ENCODE results near the gene CACNA1C.
"Not testable (repeated sequence)": the region's sequence is repeated elsewhere in the genome, so short reads cannot be mapped to it uniquely, and the experiment has no call there.

CACNA1C gene

DNA sequence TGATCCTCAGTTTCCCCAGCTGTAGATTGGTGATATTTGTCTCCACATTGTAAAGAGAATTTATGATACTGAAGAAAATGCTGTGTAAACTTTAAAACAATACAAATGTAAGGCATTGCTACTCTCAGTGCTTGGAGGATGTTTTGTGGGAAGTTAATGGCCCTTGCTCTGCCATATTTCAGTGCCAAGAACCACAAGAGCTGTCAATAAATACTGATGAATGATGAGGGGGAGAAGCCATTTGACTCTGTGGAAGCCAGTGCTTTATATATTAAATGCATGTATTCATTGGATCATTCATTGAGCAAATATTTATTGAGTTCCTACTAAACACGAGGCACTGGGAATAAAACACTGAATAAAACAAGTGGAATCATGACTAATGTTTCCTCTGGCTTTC is 30.8 kb downstream of the CACNA1C start:
- Mint-ChIP-seq H3K4me3 (no peak overlapping the region), H3K4me1 (no peaks in the 10 kb centered on the region), H3K27me3 (no peaks in the 10 kb centered on the region), H3K27ac (no peak overlapping the region), H3K9me3 (peaks cover 0 to 8% of the 10 kb centered on the region in 2 donors)
- ATAC-seq = no peak
- DNase-seq = no peak

DNA sequence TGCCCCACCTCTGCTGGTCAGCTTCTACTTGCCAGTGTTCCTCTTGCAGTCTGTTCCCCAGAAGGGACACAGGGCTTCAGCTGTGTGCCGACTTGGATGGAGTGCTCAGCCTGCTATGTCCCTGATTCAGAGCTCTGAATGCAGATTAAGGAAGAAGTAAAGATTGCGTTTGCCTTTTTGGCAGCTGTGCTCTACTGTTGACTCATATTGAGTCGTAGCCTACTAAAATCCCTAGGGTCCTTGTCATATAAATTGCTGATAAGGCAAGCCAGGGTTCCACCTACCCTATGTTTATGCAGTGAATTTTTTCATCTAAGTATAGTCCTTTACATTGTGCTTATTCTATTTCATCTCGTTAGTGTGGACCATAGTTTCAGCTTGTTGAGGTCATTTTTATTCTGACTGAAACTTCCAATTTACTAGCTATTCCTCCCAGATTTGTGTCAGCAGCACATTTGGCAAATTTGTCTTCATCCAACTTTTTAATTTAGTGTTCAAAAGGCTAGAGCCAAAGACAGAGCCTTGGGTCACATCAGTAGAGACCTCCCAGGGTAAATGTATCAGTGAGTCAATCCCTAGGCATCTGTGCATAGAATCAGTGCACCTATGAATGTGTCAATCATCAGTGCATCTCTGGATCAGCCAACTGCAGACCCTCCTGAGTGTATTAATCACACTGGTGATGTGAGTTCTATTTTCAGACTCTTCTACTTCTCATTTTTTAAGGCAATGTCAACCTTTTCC is 31.9 kb downstream of the CACNA1C start:
- Mint-ChIP-seq H3K27ac (no peak overlapping the region), H3K9me3 (peaks cover 0 to 8% of the 10 kb centered on the region in 2 donors), H3K27me3 (no peaks in the 10 kb centered on the region), H3K4me1 (no peaks in the 10 kb centered on the region), H3K4me3 (no peak overlapping the region)
- ATAC-seq (no peak), DNase-seq (no peak)

- H3K4me1 Mint-ChIP-seq = peaks cover 7% of the 10 kb centered on the region
- no peaks in the 10 kb centered on the region for H3K27me3 Mint-ChIP-seq
- DNase-seq = no peak
- H3K4me3 Mint-ChIP-seq = no peak overlapping the region
- no peak for ATAC-seq
- no peak overlapping the region for H3K27ac Mint-ChIP-seq
- H3K9me3 Mint-ChIP-seq = no peaks in the 10 kb centered on the region
Measured at GRCh38 chr12:2092354-2092753, 39.6 kb downstream of the CACNA1C start.

DNA sequence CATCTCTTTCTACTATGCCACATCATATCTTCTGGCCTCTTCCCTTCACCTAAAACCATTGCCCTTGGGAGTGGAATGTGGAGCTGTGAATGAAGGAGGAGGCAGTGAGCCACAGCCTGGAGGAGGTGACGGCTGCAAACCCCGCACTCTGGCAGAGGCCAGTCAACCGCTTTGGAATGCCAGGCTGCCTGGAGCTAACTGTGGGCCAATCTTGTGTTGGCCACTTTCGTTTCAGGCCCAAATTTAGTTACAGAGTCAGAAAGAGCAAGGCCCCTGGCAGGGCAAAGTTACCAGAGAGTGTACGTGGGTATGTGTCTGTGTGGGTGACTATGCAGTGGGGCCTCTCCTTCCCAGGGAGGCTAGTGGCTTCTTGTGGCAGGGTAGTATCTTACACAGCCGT is 40.1 kb downstream of the CACNA1C start:
- no peaks in the 10 kb centered on the region for H3K27me3 Mint-ChIP-seq
- no peak for ATAC-seq

GRCh38 chr12:2094597-2094996 is 41.8 kb downstream of the CACNA1C start:
- Mint-ChIP-seq H3K27ac (peak overlapping the region in 1 of 2 donors; percentile 13), H3K4me1 (peaks cover 7% of the 10 kb centered on the region), H3K27me3 (no peaks in the 10 kb centered on the region), H3K9me3 (no peaks in the 10 kb centered on the region), H3K4me3 (no peak overlapping the region)
- DNase-seq (no peak), ATAC-seq (no peak)

More for the DNA sequence above, 40.1 kb downstream of the CACNA1C start:
- no peak overlapping the region for H3K4me3 Mint-ChIP-seq
- H3K4me1 Mint-ChIP-seq = peaks cover 7% of the 10 kb centered on the region
- H3K27ac Mint-ChIP-seq = no peak overlapping the region
- no peak for DNase-seq
- H3K9me3 Mint-ChIP-seq = no peaks in the 10 kb centered on the region

GRCh38 chr12:2095878-2096277 is 43.1 kb downstream of the CACNA1C start:
- DNase-seq = no peak
- no peak for ATAC-seq
- peaks cover 7% of the 10 kb centered on the region for H3K4me1 Mint-ChIP-seq
- H3K9me3 Mint-ChIP-seq = no peaks in the 10 kb centered on the region
- H3K27me3 Mint-ChIP-seq = no peaks in the 10 kb centered on the region
- no peak overlapping the region for H3K27ac Mint-ChIP-seq
- H3K4me3 Mint-ChIP-seq = no peak overlapping the region

- peaks cover 7% of the 10 kb centered on the region for H3K4me1 Mint-ChIP-seq
- no peak overlapping the region for H3K4me3 Mint-ChIP-seq
- H3K9me3 Mint-ChIP-seq = no peaks in the 10 kb centered on the region
- DNase-seq (no peak), ATAC-seq (no peak)
- H3K27me3 Mint-ChIP-seq = no peaks in the 10 kb centered on the region
- H3K27ac Mint-ChIP-seq = no peak overlapping the region
Measured at GRCh38 chr12:2097617-2098016, 44.8 kb downstream of the CACNA1C start.

DNA sequence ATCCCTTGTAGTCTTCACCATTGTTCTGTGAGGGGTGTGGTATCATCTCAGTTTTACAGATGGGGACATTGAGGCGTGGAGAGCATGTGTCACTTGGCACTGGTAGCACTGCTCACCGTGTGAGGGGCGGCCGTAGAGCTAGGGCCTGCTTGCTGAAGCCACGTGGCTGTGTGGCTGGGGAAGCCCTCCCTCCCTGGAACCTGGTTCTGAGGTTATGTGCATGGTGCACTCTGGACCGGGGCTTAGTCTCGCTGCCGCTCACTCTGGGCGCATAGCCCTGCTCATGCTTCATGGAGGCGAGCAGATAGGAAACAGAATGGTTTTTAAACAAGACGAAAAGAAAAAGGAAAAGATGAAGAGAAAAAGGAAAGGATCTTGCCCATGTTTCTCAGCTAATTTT is 46.1 kb downstream of the CACNA1C start:
- no peak overlapping the region for H3K4me3 Mint-ChIP-seq

DNA sequence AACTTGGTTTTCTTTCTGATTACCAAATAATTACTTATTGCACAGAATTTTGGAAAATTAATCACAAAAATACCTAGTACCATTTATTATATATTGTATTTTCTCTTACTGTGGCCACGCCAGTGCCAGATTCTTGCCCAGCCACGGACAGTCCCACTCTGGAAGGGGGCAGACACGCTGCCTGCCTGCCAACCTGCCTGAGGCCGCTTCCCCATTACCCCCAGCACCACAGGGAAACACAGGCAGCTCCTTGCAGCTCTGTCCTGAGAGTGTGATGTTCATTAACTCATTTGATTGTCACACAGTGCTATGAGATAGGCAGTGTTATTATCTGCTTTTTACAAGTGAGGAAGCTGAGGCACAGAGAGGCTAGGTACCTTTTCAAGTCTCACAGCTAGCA is 46.8 kb downstream of the CACNA1C start:
- Mint-ChIP-seq H3K4me1 (peaks cover 2% of the 10 kb centered on the region), H3K4me3 (no peak overlapping the region), H3K27ac (no peak overlapping the region), H3K9me3 (no peaks in the 10 kb centered on the region), H3K27me3 (no peaks in the 10 kb centered on the region)
- no peak for DNase-seq
- no peak for ATAC-seq

More for the DNA sequence above, 46.1 kb downstream of the CACNA1C start:
- Mint-ChIP-seq H3K9me3 (no peaks in the 10 kb centered on the region), H3K4me1 (peaks cover 7% of the 10 kb centered on the region), H3K27me3 (no peaks in the 10 kb centered on the region), H3K27ac (no peak overlapping the region)
- DNase-seq (no peak), ATAC-seq (no peak)

DNA sequence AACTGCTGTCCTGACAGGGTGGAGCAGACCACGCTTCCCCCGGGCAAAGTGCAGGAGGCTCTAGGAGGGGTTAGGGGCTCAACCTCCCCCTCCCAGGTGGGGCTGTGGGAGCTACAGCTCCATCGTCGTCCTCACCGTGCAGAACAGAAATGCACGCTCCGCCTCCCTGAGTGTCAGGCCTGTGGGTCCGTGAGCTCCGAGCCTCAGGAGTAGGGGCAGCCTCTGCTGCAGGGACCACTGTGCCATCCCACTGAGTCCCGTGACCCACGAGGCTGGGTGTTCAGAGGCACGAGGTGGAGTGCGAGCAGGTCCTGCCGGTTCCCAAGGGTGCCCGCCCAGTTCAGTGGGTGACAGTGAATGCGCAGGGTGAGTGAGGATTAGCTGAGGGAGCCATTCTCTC is 48.6 kb downstream of the CACNA1C start:
- H3K4me3 Mint-ChIP-seq = no peak overlapping the region
- no peaks in the 10 kb centered on the region for H3K4me1 Mint-ChIP-seq
- no peak overlapping the region for H3K27ac Mint-ChIP-seq
- no peak for ATAC-seq
- peaks cover 7% of the 10 kb centered on the region for H3K27me3 Mint-ChIP-seq
- no peak for DNase-seq
- H3K9me3 Mint-ChIP-seq = no peaks in the 10 kb centered on the region

GRCh38 chr12:2101771-2102170 is 49.0 kb downstream of the CACNA1C start:
- Mint-ChIP-seq H3K9me3 (no peaks in the 10 kb centered on the region), H3K4me3 (no peak overlapping the region), H3K27me3 (peaks cover 7% of the 10 kb centered on the region), H3K27ac (no peak overlapping the region), H3K4me1 (no peaks in the 10 kb centered on the region)
- ATAC-seq (no peak), DNase-seq (no peak)

DNA sequence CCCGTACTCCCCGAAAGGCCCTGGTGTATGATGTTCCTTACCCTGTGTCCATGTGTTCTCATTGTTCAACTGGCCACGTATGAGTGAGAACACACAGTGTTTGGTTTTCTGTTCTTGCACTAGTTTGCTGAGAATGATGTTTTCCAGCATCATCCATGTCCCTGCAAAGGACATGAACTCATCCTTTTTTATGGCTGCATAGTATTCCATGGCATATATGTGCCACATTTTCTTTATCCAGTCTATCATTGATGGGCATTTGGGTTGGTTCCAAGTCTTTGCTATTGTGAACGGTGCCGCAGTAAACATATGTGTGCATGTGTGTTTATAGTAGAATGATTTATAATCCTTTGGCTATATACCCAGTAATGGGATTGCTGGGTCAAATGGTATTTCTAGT is 49.9 kb downstream of the CACNA1C start:
- not testable (repeated sequence) for H3K27ac Mint-ChIP-seq, H3K27me3 Mint-ChIP-seq, ATAC-seq, DNase-seq, H3K4me1 Mint-ChIP-seq, H3K9me3 Mint-ChIP-seq, H3K4me3 Mint-ChIP-seq

DNA sequence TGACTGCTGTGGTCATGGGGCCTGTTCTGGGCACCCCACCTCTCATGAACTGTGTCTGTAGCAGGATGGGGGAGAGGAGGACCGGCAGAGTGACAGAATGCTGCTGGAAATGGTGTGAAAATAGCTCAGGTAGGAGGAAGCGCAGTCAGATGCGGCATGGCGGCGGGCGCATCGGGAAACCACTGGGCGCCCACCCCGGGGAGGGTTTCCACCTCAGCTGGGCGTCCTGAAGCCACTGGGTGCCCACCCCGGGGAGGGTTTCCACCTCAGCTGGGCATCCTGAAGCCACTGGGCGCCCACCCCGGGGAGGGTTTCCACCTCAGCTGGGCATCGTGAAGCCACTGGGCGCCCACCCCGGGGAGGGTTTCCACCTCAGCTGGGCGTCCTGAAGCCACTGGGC is 52.6 kb downstream of the CACNA1C start:
- not testable (repeated sequence) for H3K4me3 Mint-ChIP-seq, H3K27me3 Mint-ChIP-seq, DNase-seq, H3K4me1 Mint-ChIP-seq, ATAC-seq, H3K9me3 Mint-ChIP-seq, H3K27ac Mint-ChIP-seq

DNA sequence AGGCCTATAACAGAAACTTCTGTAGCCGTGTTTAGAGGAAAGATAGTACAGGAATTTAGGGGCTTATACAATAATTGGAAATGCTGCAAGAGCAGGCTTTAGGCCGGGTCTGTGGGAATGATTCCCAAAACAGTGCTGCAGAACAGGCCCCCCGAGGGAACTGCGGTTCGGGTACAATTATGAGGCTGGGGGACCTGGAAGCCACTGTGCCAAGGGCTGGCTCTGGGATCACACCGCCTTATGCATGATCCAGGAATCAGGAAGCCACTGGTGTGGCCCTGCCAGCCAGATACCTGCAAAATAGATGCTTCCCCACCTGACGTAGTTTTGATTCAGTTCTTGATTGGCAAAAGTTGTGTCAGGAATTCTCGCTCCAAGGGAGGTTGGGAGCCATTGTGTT is 55.4 kb downstream of the CACNA1C start:
- Mint-ChIP-seq H3K4me1 (no peaks in the 10 kb centered on the region), H3K27ac (no peak overlapping the region), H3K9me3 (no peaks in the 10 kb centered on the region), H3K27me3 (peaks cover 7% of the 10 kb centered on the region), H3K4me3 (no peak overlapping the region)
- no peak for DNase-seq
- ATAC-seq = no peak

DNA sequence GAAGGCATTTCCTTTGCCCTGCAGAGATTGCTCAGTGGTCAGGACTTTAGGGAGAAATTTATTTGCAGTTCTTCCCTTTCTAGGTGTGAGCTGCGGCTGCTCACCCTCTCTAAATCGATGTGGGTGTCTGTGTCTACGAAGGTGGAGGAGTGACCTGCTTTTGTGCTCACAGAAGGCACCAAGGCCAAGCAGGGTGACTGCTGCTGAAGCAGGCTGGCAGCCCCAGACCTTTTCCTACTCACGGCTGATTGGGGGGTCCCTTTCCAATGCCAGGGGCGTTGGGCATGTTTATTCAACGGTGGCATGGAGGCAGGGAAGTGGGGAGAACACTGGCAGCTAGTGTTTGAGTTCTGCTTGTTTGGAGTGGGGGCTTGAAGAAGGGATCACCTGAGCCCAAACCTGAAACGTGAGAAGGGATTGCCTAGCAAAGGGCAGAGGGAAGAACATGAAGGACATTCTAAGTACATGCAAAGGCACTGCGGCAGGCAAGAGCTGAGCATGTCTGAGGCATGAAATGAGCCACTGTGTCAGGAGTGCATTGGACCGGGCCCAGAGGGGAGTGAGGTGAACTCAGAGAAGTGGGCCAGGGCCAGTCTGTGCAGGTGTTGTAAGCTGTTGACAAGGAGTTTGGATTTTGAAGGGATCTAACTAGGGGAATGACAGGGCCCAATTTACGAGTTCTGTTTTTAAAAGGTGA is 56.3 kb downstream of the CACNA1C start:
- no peaks in the 10 kb centered on the region for H3K4me1 Mint-ChIP-seq
- no peak overlapping the region for H3K27ac Mint-ChIP-seq
- H3K9me3 Mint-ChIP-seq = no peaks in the 10 kb centered on the region
- ATAC-seq (no peak), DNase-seq (no peak)
- no peak overlapping the region for H3K4me3 Mint-ChIP-seq
- H3K27me3 Mint-ChIP-seq = peaks cover 7% of the 10 kb centered on the region

GRCh38 chr12:2110127-2110526 is 57.3 kb downstream of the CACNA1C start:
- Mint-ChIP-seq H3K27ac (no peak overlapping the region), H3K4me1 (no peaks in the 10 kb centered on the region), H3K27me3 (peaks cover 2% of the 10 kb centered on the region), H3K4me3 (no peak overlapping the region), H3K9me3 (no peaks in the 10 kb centered on the region)
- ATAC-seq (no peak), DNase-seq (no peak)
